ENCODE results near the gene SHISA5. TPM values are rescaled to one million over a fixed set of nuclear protein-coding genes. Genes with fewer than 3 reads are reported as not detected.
"Not testable (repeated sequence)": the region's sequence is repeated elsewhere in the genome, so short reads cannot be mapped to it uniquely, and the experiment has no call there.

Gene SHISA5
- total and polyA plus RNA-seq, 10 of the 15 experiments (the other 5 are each of a cell fraction or from before 2014, with no cell fraction given) = 17.1 to 148 (median 67.3) TPM

DNA sequence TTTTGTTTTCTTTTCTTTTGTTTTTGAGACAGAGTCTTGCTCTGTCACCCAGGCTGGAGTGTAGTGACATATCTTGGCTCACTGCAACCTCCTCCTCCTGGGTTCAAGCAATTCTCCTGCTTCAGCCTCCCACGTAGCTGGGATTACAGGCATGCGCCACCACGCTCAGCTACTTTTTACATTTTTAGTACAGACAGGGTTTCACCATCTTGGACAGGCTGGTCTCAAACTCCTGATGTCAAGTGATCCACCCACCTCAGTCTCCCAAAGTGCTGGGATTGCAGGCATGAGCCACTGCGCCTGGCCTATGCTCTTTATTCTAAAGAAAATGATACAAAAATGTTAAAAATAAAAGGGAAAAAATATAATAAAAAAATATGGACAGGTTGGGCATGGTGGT is 26.7 kb upstream of the SHISA5 start:
- H4K20me1 ChIP-seq (ENCODE audit: control insufficient read depth, insufficient read depth); DNase-seq (ENCODE audit: low read depth, low spot score); H3K4me2 ChIP-seq (ENCODE audit: control insufficient read depth, insufficient read depth); intact Hi-C loops (cut with micrococcal nuclease; ENCODE audit: unreplicated experiment); H3K9me3 ChIP-seq (replicated peaks; ENCODE audit: control insufficient read depth, insufficient read depth, low read length); H3K27me3 ChIP-seq (replicated peaks in 1 of 2; ENCODE audit: control insufficient read depth in 2 of 2, insufficient read depth in 2 of 2, low read length in 1 of 2); ATAC-seq; H3K4me3 ChIP-seq; BruUV-seq (replicated peaks); FAIRE-seq; H3K79me2 ChIP-seq (ENCODE audit: control insufficient read depth, insufficient read depth, low read length); in situ Hi-C loops (cut with MboI); H3K27ac ChIP-seq (ENCODE audit: control insufficient read depth, insufficient read depth); RAD21 ChIA-PET (ENCODE audit: unreplicated experiment); H2AFZ ChIP-seq (ENCODE audit: control insufficient read depth, low read depth, low read length); POLR2A ChIA-PET; H3K9ac ChIP-seq (ENCODE audit: control insufficient read depth, insufficient read depth, low read length); H3K4me1 ChIP-seq (ENCODE audit: control insufficient read depth, insufficient read depth, low read length): not testable (repeated sequence)
- 92% methylated on average over 4 of the region's 4 CpGs for WGBS (ENCODE audit: insufficient coverage, insufficient replicate concordance, low lambda C conversion rate, missing lambda C conversion rate)
- SMC1A ChIA-PET (ENCODE audit: uncharacterized antibody, unreplicated experiment) = interaction anchor here (1.2 to 1.7 kb wide), 4 partner anchors 10 to 58 kb away, joined by 3 to 5 read pairs (median 3); no protein-coding TSS in a partner anchor
- CTCF ChIA-PET = interaction anchor here (0.8 to 1.2 kb wide), 3 partner anchors 19 to 130 kb away, joined by 3 to 6 read pairs (median 3); no protein-coding TSS in a partner anchor
- peaks cover 0 to 30% of the 10 kb centered on the region in 2 experiments; a peak in 1 of 4 replicates for H3K36me3 ChIP-seq (ENCODE audit: control insufficient read depth in 2 of 2, insufficient read depth in 2 of 2, low read length in 1 of 2)

DNA sequence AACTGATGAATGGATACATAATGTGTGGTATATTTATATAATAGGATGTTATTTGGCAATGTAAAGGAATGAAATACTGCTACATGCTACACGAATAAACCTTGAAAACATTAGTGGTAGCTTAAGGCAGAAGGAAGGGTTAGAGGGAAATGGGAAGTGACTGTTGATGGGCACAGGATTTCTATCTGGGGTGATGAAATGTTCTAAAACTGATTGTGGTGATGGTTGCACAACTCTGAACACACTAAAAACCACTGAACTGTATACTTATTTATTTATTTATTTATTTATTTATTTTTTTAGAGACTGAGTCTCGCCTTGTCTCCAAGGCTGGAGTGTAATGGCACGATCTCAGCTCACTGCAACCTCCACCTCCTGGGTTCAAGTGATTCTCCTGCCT is 24.8 kb upstream of the SHISA5 start:
- intact Hi-C loops (cut with micrococcal nuclease; ENCODE audit: unreplicated experiment) = no loop called here
- Histone ChIP-seq H3K27ac (ENCODE audit: control insufficient read depth, insufficient read depth) (no peak overlapping the region), H3K4me3 (no peak overlapping the region), H3K9ac (ENCODE audit: control insufficient read depth, insufficient read depth, low read length) (no peak overlapping the region), H3K27me3 (replicated peaks in 1 of 2; ENCODE audit: control insufficient read depth in 2 of 2, insufficient read depth in 2 of 2, low read length in 1 of 2) (no peaks in the 10 kb centered on the region), H2AFZ (ENCODE audit: control insufficient read depth, low read depth, low read length) (no peak overlapping the region), H3K36me3 (ENCODE audit: control insufficient read depth in 2 of 2, insufficient read depth in 2 of 2, low read length in 1 of 2) (peaks cover 0 to 22% of the 10 kb centered on the region in 2 experiments; a peak in 2 of 4 replicates), H3K9me3 (replicated peaks; ENCODE audit: control insufficient read depth, insufficient read depth, low read length) (no peaks in the 10 kb centered on the region), H3K4me1 (ENCODE audit: control insufficient read depth, insufficient read depth, low read length) (no peaks in the 10 kb centered on the region), H3K79me2 (ENCODE audit: control insufficient read depth, insufficient read depth, low read length) (no peaks in the 10 kb centered on the region), H4K20me1 (ENCODE audit: control insufficient read depth, insufficient read depth) (no peaks in the 10 kb centered on the region), H3K4me2 (ENCODE audit: control insufficient read depth, insufficient read depth) (no peak overlapping the region)
- DNase-seq (ENCODE audit: low read depth, low spot score) (no peak), FAIRE-seq (no peak), ATAC-seq (no peak)
- WGBS (ENCODE audit: insufficient coverage, insufficient replicate concordance, low lambda C conversion rate, missing lambda C conversion rate) = 84% methylated on average over 3 of the region's 3 CpGs
- ChIA-PET RAD21 (ENCODE audit: unreplicated experiment) (interaction anchor here (1.3 to 1.6 kb wide), 2 partner anchors 93 to 128 kb away, joined by 3 to 4 read pairs; no protein-coding TSS in a partner anchor), CTCF (interaction anchor here (0.6 to 1.5 kb wide), 2 partner anchors 56 to 402 kb away, joined by 3 read pairs; no protein-coding TSS in a partner anchor), POLR2A (interaction anchor here (0.6 to 0.9 kb wide), 2 partner anchors 40 to 81 kb away, joined by 3 to 5 read pairs; no protein-coding TSS in a partner anchor), SMC1A (ENCODE audit: uncharacterized antibody, unreplicated experiment) (no interaction called here)
- BruUV-seq (replicated peaks) = no TSS peak
- TF ChIP-seq POLR2A (IDR thresholded peaks at IDR 0.05; ENCODE audit: low read depth, low read length) (no peak), HDGF (IDR thresholded peaks at IDR 0.05) (no peak), SPI1 (IDR thresholded peaks at IDR 0.05; ENCODE audit: borderline replicate concordance, insufficient read depth, low read depth, low read length) (no peak), RAD21 (IDR thresholded peaks at IDR 0.05; ENCODE audit: insufficient read depth, low read depth, low read length) (no peak)
- in situ Hi-C loops (cut with MboI) = no loop called here
